SU-DHL-6 (cell line): ENCODE data around the gene SLC6A5.

Experiments
- H2AFZ ChIP-seq: fragments of 200-600 bp; sonication (generic); 2 replicates; pipeline ENCODE4 v1.6.1; 2014; ENCODE audit warnings: low read depth, mild to moderate bottlenecking, moderate library complexity, mixed read lengths, antibody characterized with exemption, low read length; ENCODE audit not compliant: severe bottlenecking
- H3F3A ChIP-seq: fragments of 200-600 bp; shearing (Covaris generic); 2 replicates; pipeline ENCODE4 v1.6.0; 2016; ENCODE audit warnings: antibody characterized with exemption, mild to moderate bottlenecking; ENCODE audit not compliant: insufficient read depth
- H3K27ac ChIP-seq: fragments of 200-600 bp; sonication (generic); 2 replicates; pipeline ENCODE4 v1.5.1; 2016; ENCODE audit warnings: low read depth, mild to moderate bottlenecking, low read length, moderate library complexity, mixed read lengths
- H3K27me3 ChIP-seq: fragments of 200-600 bp; sonication (generic), shearing (Covaris generic); 2 replicates; pipeline ENCODE4 v1.6.0; 2014; ENCODE audit warnings: mild to moderate bottlenecking, low read length
- H3K36me3 ChIP-seq: fragments of 200-600 bp; sonication (generic); 2 replicates; pipeline ENCODE4 v1.6.1; 2014; ENCODE audit warnings: mild to moderate bottlenecking, low read length, mixed read lengths
- H3K4me2 ChIP-seq: fragments of 300-600, 200-600 bp; shearing (Covaris generic), sonication (generic); 2 replicates; pipeline ENCODE4 v1.6.0; 2014; ENCODE audit warnings: low read length, low read depth, mild to moderate bottlenecking; ENCODE audit not compliant: poor library complexity, severe bottlenecking
- H3K4me3 ChIP-seq: fragments of 200-600 bp; sonication (generic); 2 replicates; pipeline ENCODE4 v1.5.1; 2014; ENCODE audit warnings: antibody characterized with exemption, low read length, mild to moderate bottlenecking, mixed read lengths; ENCODE audit not compliant: insufficient read depth, poor library complexity, severe bottlenecking
- H3K79me2 ChIP-seq: fragments of 200-600 bp; sonication (generic); 2 replicates; pipeline ENCODE4 v1.6.1; 2014; ENCODE audit warnings: mild to moderate bottlenecking, low read length, moderate library complexity; ENCODE audit not compliant: insufficient read depth
- H3K9ac ChIP-seq: fragments of 200-600 bp; sonication (generic); 2 replicates; pipeline ENCODE4 v1.7.0; 2014; ENCODE audit warnings: mild to moderate bottlenecking, low read length
- H3K9me2 ChIP-seq: fragments of 200-600 bp; sonication (generic); replicated peaks from 2 replicates; pipeline ENCODE4 v1.6.1; 2014; ENCODE audit warnings: low read length; ENCODE audit not compliant: insufficient read depth
- H3K9me3 ChIP-seq: fragments of 200-600 bp; sonication (generic); 2 replicates; pipeline ENCODE4 v1.6.1; 2014; ENCODE audit warnings: low read length, mixed read lengths; ENCODE audit not compliant: insufficient read depth
- H4K20me1 ChIP-seq: fragments of 200-600 bp; sonication (generic); 2 replicates; pipeline ENCODE4 v1.6.1; 2014; ENCODE audit warnings: low read depth, mild to moderate bottlenecking, antibody characterized with exemption, low read length, moderate library complexity, mixed read lengths
- CTCF ChIP-seq: fragments of 200-600 bp; sonication (generic); IDR thresholded peaks from one replicate; pipeline ENCODE4 v1.5.1; 2017; ENCODE audit warnings: antibody characterized with exemption, mild to moderate bottlenecking, low read length, moderate library complexity; ENCODE audit not compliant: insufficient read depth, poor library complexity, severe bottlenecking
- EZH2phosphoT487 ChIP-seq: fragments of 200-600 bp; sonication (generic), shearing (Covaris generic); conservative IDR thresholded peaks from 2 replicates; pipeline ENCODE4 v1.6.1; 2018; ENCODE audit warnings: mild to moderate bottlenecking, antibody characterized with exemption, low read length, moderate library complexity, mixed read lengths

The SLC6A5 gene

GRCh38 chr11:20631519-20632168, 32.2 kb downstream of the SLC6A5 start:
- Histone ChIP-seq H3K9me3 (no peaks in the 10 kb centered on the region), H4K20me1 (no peaks in the 10 kb centered on the region), H3K27me3 (no peaks in the 10 kb centered on the region), H2AFZ (no peak overlapping the region), H3K27ac (no peak overlapping the region), H3K79me2 (no peaks in the 10 kb centered on the region), H3K9me2 (no peaks in the 10 kb centered on the region), H3K9ac (no peak overlapping the region), H3K36me3 (no peaks in the 10 kb centered on the region), H3K4me2 (no peak overlapping the region), H3F3A (no peaks in the 10 kb centered on the region), H3K4me3 (no peak overlapping the region)
- TF ChIP-seq EZH2phosphoT487 (no peak), CTCF (no peak)

GRCh38 chr11:20632169-20632532, 32.7 kb downstream of the SLC6A5 start:
- no peak overlapping the region for H2AFZ ChIP-seq

DNA sequence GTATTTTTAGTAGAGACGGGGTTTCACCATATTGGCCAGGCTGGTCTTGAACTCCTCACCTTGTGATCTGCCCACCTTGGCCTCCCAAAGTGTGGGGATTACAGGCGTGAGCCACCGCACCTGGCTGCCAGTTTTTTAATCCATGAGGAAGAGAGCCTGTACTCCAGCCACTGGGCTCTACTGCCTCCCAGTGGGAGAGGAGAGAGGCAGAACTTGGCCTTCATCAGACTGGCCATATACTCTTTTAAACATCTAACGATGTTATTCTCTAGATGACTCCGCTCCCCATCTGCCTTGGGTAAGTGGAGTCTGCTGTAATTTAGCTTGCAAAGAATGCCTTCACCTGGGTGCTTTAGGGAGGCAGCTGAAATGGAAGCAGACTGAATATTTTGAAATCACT, 34.6 kb downstream of the SLC6A5 start:
- Histone ChIP-seq H2AFZ (no peak overlapping the region), H3K27ac (no peak overlapping the region), H4K20me1 (no peaks in the 10 kb centered on the region), H3F3A (no peaks in the 10 kb centered on the region), H3K9me2 (no peaks in the 10 kb centered on the region), H3K27me3 (no peaks in the 10 kb centered on the region), H3K9ac (no peak overlapping the region), H3K4me3 (no peak overlapping the region), H3K4me2 (no peak overlapping the region), H3K79me2 (no peaks in the 10 kb centered on the region), H3K9me3 (no peaks in the 10 kb centered on the region), H3K36me3 (no peaks in the 10 kb centered on the region)
- TF ChIP-seq EZH2phosphoT487 (no peak), CTCF (no peak)

More at GRCh38 chr11:20632169-20632532, 32.7 kb downstream of the SLC6A5 start:
- Histone ChIP-seq H3K4me2 (no peak overlapping the region), H4K20me1 (no peaks in the 10 kb centered on the region), H3K79me2 (no peaks in the 10 kb centered on the region), H3F3A (no peaks in the 10 kb centered on the region), H3K27ac (no peak overlapping the region), H3K4me3 (no peak overlapping the region), H3K27me3 (no peaks in the 10 kb centered on the region), H3K9me3 (no peaks in the 10 kb centered on the region), H3K36me3 (no peaks in the 10 kb centered on the region), H3K9me2 (no peaks in the 10 kb centered on the region), H3K9ac (no peak overlapping the region)
- no peak for TF ChIP-seq EZH2phosphoT487
- TF ChIP-seq CTCF = no peak

- H2AFZ ChIP-seq = no peak overlapping the region
- no peaks in the 10 kb centered on the region for H3F3A ChIP-seq
- H3K36me3 ChIP-seq = no peaks in the 10 kb centered on the region
- H4K20me1 ChIP-seq = no peaks in the 10 kb centered on the region
- no peak overlapping the region for H3K27ac ChIP-seq
- H3K4me2 ChIP-seq = no peak overlapping the region
- H3K27me3 ChIP-seq = no peaks in the 10 kb centered on the region
- no peak overlapping the region for H3K4me3 ChIP-seq
- no peak overlapping the region for H3K9ac ChIP-seq
- no peak for TF ChIP-seq EZH2phosphoT487
- TF ChIP-seq CTCF = no peak
- no peaks in the 10 kb centered on the region for H3K9me3 ChIP-seq
- H3K9me2 ChIP-seq = no peaks in the 10 kb centered on the region
- H3K79me2 ChIP-seq = no peaks in the 10 kb centered on the region
Observed at GRCh38 chr11:20634781-20635180, 35.4 kb downstream of the SLC6A5 start.
